ENCODE data around the gene AOPEP. TPM values are rescaled to one million over a fixed set of nuclear protein-coding genes. Genes with fewer than 3 reads are reported as not detected.

The AOPEP gene
- total RNA-seq, 1 donor from 2014 or later, result 16.6 TPM

DNA sequence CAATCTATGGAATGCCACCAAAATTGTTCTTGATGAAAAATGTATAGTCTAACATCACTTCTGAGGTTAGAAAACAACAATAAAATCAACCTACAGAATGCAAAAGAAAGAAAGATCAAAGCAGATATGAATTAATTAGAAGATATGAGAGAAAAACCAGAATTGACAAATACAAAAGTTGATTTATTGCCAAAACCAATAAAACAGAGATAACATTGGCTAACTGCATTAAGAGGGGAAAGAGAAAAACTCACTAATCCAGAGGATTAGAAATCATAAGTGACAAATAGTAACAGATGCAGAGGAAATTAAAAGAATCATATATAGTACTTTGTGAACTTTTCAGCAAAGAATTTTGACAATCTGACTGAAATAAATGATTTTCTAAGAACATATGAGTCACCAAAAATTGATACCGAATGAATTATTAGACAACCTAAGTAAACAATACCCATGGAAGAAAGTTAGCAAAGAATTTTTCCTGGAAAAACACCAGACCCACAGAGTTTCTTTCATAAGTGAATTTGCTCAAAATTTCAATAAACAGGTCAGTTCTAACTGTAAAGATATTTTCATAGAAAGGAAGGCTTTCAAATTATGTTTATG is 167.7 kb downstream of the AOPEP start:
- H3K36me3 ChIP-seq, result no peaks in the 10 kb centered on the region
- no peaks in the 10 kb centered on the region for H3F3A ChIP-seq (ENCODE audit: low read depth)
- H3K4me3 Mint-ChIP-seq, result no peak overlapping the region
- no peaks in the 10 kb centered on the region for H4K20me1 ChIP-seq (ENCODE audit: low read depth)
- no peaks in the 10 kb centered on the region for H3K4me1 Mint-ChIP-seq
- peaks cover 10% of the 10 kb centered on the region for H3K9me3 Mint-ChIP-seq
- peaks cover 3% of the 10 kb centered on the region for H3K36me3 Mint-ChIP-seq
- H3K27ac ChIP-seq, result no peak overlapping the region
- no peaks in the 10 kb centered on the region for H3K27me3 Mint-ChIP-seq (ENCODE audit: insufficient read depth, low read depth)
- no peak overlapping the region for H3K9ac ChIP-seq
- DNase-seq (ENCODE audit: low spot score), result no peak
- H2AFZ ChIP-seq (replicated peaks), result no peak overlapping the region
- peaks cover 12% of the 10 kb centered on the region for H3K9me3 ChIP-seq (ENCODE audit: low read depth)
- TF ChIP-seq EZH2 (IDR thresholded peaks at IDR 0.05) (no peak), EZH2phosphoT487 (IDR thresholded peaks at IDR 0.05) (no peak)
- TF ChIP-seq, protein P1, sequence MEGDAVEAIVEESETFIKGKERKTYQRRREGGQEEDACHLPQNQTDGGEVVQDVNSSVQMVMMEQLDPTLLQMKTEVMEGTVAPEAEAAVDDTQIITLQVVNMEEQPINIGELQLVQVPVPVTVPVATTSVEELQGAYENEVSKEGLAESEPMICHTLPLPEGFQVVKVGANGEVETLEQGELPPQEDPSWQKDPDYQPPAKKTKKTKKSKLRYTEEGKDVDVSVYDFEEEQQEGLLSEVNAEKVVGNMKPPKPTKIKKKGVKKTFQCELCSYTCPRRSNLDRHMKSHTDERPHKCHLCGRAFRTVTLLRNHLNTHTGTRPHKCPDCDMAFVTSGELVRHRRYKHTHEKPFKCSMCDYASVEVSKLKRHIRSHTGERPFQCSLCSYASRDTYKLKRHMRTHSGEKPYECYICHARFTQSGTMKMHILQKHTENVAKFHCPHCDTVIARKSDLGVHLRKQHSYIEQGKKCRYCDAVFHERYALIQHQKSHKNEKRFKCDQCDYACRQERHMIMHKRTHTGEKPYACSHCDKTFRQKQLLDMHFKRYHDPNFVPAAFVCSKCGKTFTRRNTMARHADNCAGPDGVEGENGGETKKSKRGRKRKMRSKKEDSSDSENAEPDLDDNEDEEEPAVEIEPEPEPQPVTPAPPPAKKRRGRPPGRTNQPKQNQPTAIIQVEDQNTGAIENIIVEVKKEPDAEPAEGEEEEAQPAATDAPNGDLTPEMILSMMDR (IDR thresholded peaks at IDR 0.05), result no peak
- no peaks in the 10 kb centered on the region for H3K79me2 ChIP-seq (ENCODE audit: low read depth)
- no peak overlapping the region for H3K4me3 ChIP-seq
- H3K27me3 ChIP-seq, result no peaks in the 10 kb centered on the region
- no peak overlapping the region for H3K27ac Mint-ChIP-seq
- H3K4me1 ChIP-seq, result no peaks in the 10 kb centered on the region
- no peak overlapping the region for H3K4me2 ChIP-seq

DNA sequence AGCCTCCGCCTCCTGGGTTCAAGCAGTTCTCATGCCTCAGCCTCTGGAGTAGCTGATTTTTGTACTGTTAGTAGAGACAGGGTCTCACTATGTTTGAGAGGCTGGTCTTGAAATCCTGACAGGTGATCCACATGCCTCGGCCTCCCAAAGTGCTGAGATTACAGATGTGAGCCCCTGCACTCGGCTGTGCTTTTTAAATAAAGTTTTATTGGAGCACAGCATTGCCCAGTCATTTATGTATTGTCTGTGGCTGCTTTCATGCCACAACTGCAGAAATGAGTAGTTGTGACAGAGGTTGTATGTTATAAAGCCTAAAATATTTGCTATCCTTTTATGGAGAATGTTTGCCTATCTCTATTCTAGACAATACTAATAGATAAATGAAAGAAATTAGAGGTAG is 169.2 kb downstream of the AOPEP start:
- H3K9me3 Mint-ChIP-seq, result peaks cover 6% of the 10 kb centered on the region
- Histone ChIP-seq H3K27ac (no peak overlapping the region), H3K79me2 (ENCODE audit: low read depth) (no peaks in the 10 kb centered on the region), H3K4me1 (no peaks in the 10 kb centered on the region), H3K27me3 (no peaks in the 10 kb centered on the region), H3F3A (ENCODE audit: low read depth) (no peaks in the 10 kb centered on the region), H4K20me1 (ENCODE audit: low read depth) (no peaks in the 10 kb centered on the region), H2AFZ (replicated peaks) (no peak overlapping the region), H3K9ac (no peak overlapping the region), H3K36me3 (no peaks in the 10 kb centered on the region), H3K4me3 (no peak overlapping the region), H3K4me2 (no peak overlapping the region), H3K9me3 (ENCODE audit: low read depth) (peaks cover 10% of the 10 kb centered on the region)
- no peak overlapping the region for H3K27ac Mint-ChIP-seq
- H3K4me1 Mint-ChIP-seq, result no peaks in the 10 kb centered on the region
- no peaks in the 10 kb centered on the region for H3K36me3 Mint-ChIP-seq
- DNase-seq (ENCODE audit: low spot score), result no peak
- no peaks in the 10 kb centered on the region for H3K27me3 Mint-ChIP-seq (ENCODE audit: insufficient read depth, low read depth)
- H3K4me3 Mint-ChIP-seq, result no peak overlapping the region
- TF ChIP-seq EZH2 (IDR thresholded peaks at IDR 0.05) (no peak), EZH2phosphoT487 (IDR thresholded peaks at IDR 0.05) (no peak)
- TF ChIP-seq, protein P1 (IDR thresholded peaks at IDR 0.05), result no peak

DNA sequence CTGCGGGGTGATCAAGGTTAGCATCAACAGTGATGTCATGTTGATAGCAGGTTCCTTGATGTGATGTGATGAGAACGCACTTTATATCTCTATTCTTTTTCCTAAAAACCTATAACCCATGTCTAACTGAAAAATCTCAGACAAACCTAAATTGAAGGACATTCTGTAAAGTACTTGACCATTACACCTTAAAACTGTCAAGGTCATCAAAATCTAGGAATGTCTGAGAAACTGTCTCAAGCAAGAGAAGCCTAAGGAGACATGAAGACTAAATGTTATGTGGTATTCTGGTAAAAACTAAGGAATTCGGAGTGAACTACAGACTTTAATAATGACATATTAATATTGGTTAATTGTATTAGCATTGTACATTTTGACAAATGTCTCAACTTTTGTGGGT is 170.0 kb downstream of the AOPEP start:
- Histone ChIP-seq H3K36me3 (no peaks in the 10 kb centered on the region), H3K4me3 (no peak overlapping the region), H3K9me3 (ENCODE audit: low read depth) (peaks cover 1% of the 10 kb centered on the region), H3K4me2 (no peak overlapping the region), H2AFZ (replicated peaks) (no peak overlapping the region), H3F3A (ENCODE audit: low read depth) (no peaks in the 10 kb centered on the region), H3K27me3 (no peaks in the 10 kb centered on the region), H4K20me1 (ENCODE audit: low read depth) (no peaks in the 10 kb centered on the region), H3K9ac (no peak overlapping the region), H3K79me2 (ENCODE audit: low read depth) (no peaks in the 10 kb centered on the region), H3K27ac (no peak overlapping the region), H3K4me1 (no peaks in the 10 kb centered on the region)
- Mint-ChIP-seq H3K4me3 (no peak overlapping the region), H3K4me1 (no peaks in the 10 kb centered on the region), H3K36me3 (no peaks in the 10 kb centered on the region), H3K27ac (no peak overlapping the region), H3K9me3 (peaks cover 3% of the 10 kb centered on the region), H3K27me3 (ENCODE audit: insufficient read depth, low read depth) (no peaks in the 10 kb centered on the region)
- TF ChIP-seq, protein P1 (IDR thresholded peaks at IDR 0.05), result no peak
- TF ChIP-seq EZH2 (IDR thresholded peaks at IDR 0.05), result no peak
- no peak for TF ChIP-seq EZH2phosphoT487 (IDR thresholded peaks at IDR 0.05)
- DNase-seq (ENCODE audit: low spot score), result no peak
